Measurements from ENCODE around the gene CCL1. TPM values are rescaled to one million over a fixed set of nuclear protein-coding genes. Genes with fewer than 3 reads are reported as not detected.

The CCL1 gene
- total and polyA plus RNA-seq, 2 of the 4 experiments (the other 2 are of a cell fraction) = not detected

- ATAC-seq (ENCODE audit: low read depth) = no peak
- CTCF ChIA-PET = no interaction called here
These were observed 2.3 kb upstream of the CCL1 start for GRCh38 chr17:34365340-34365739.

More at GRCh38 chr17:34365340-34365739, 2.3 kb upstream of the CCL1 start:
- Histone ChIP-seq H3K23ac (ENCODE audit: low read depth, low read length) (no peak overlapping the region), H2BK120ac (ENCODE audit: low read depth, low read length) (no peak overlapping the region), H3K4me2 (ENCODE audit: low read depth, low read length) (no peak overlapping the region), H3K56ac (ENCODE audit: extremely low read depth, insufficient read depth, low read length) (no peak overlapping the region), H2AK5ac (ENCODE audit: low read depth, low read length) (no peak overlapping the region), H4K8ac (ENCODE audit: low read depth in 2 of 2, low read length in 2 of 2) (no peak overlapping the region), H4K91ac (ENCODE audit: insufficient read depth, low read depth, low read length) (no peak overlapping the region), H3K79me1 (ENCODE audit: low read depth in 1 of 2, low read length in 2 of 2) (no peaks in the 10 kb centered on the region), H3K9me1 (ENCODE audit: insufficient read depth, low read length) (no peaks in the 10 kb centered on the region), H3K27me3 (ENCODE audit: control insufficient read depth, insufficient read depth, low read length) (peaks cover 21% of the 10 kb centered on the region), H3K27ac (ENCODE audit: insufficient read depth, low read length) (no peak overlapping the region), H3K4me1 (ENCODE audit: control insufficient read depth, insufficient read depth, low read length) (no peaks in the 10 kb centered on the region), H2BK20ac (ENCODE audit: low read depth, low read length) (no peak overlapping the region), H4K5ac (ENCODE audit: low read depth, low read length) (no peak overlapping the region), H3K9me3 (ENCODE audit: control insufficient read depth, insufficient read depth, low read length) (no peaks in the 10 kb centered on the region), H3K36me3 (ENCODE audit: control insufficient read depth, insufficient read depth, low read length) (no peaks in the 10 kb centered on the region), H3K9ac (ENCODE audit: low read depth, low read length) (no peak overlapping the region), H2AFZ (replicated peaks; ENCODE audit: low read length, poor library complexity) (no peak overlapping the region), H3K18ac (ENCODE audit: low read depth, low read length) (no peak overlapping the region), H2BK5ac (ENCODE audit: low read depth, low read length, poor library complexity, severe bottlenecking) (no peak overlapping the region), H4K20me1 (ENCODE audit: insufficient read depth, low read length) (no peaks in the 10 kb centered on the region), H2BK15ac (ENCODE audit: low read depth, low read length) (no peak overlapping the region), H2AK9ac (replicated peaks; ENCODE audit: low read depth, low read length, poor library complexity) (no peak overlapping the region), H3K4ac (ENCODE audit: low read depth, low read length) (no peak overlapping the region), H3K14ac (replicated peaks; ENCODE audit: low read depth, low read length) (no peak overlapping the region), H3K4me3 (ENCODE audit: insufficient read depth, low read depth, low read length) (no peak overlapping the region)
- intact Hi-C loops (cut with micrococcal nuclease) = no loop called here
- POLR2A ChIA-PET (ENCODE audit: unreplicated experiment) = no interaction called here
- no CpG with 5 or more reads among the region's 2 CpGs for WGBS, 2 experiments (ENCODE audit: extremely low coverage in 2 of 2, insufficient read length in 1 of 2)
- no peak for DNase-seq
- no TSS peak for BruUV-seq (replicated peaks)
- in situ Hi-C loops (cut with MboI; ENCODE audit: low sequenced_read_pairs) = loop anchor here (10.0 kb wide), 1 partner anchor 591 kb away; no protein-coding TSS in a partner anchor
- dilution Hi-C loops (cut with HindIII; ENCODE audit: low sequenced_read_pairs, unreplicated experiment) = no loop called here
- TF ChIP-seq, protein P1, sequence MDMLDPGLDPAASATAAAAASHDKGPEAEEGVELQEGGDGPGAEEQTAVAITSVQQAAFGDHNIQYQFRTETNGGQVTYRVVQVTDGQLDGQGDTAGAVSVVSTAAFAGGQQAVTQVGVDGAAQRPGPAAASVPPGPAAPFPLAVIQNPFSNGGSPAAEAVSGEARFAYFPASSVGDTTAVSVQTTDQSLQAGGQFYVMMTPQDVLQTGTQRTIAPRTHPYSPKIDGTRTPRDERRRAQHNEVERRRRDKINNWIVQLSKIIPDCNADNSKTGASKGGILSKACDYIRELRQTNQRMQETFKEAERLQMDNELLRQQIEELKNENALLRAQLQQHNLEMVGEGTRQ (IDR thresholded peaks at IDR 0.05; ENCODE audit: low read depth, low read length) = no peak
- no peak for TF ChIP-seq NFE2L2 (IDR thresholded peaks at IDR 0.05; ENCODE audit: low read depth, low read length)
- TF ChIP-seq MAZ (IDR thresholded peaks at IDR 0.05; ENCODE audit: borderline replicate concordance, low read depth, low read length) = no peak
- no peak for TF ChIP-seq POLR2A (IDR thresholded peaks at IDR 0.05; ENCODE audit: low read depth, low read length)
- TF ChIP-seq BHLHE40 (IDR thresholded peaks at IDR 0.05; ENCODE audit: low read depth, low read length) = no peak
- no peak for TF ChIP-seq ELK1 (IDR thresholded peaks at IDR 0.05; ENCODE audit: borderline replicate concordance, low read depth, low read length)
- TF ChIP-seq RFX5 (IDR thresholded peaks at IDR 0.05; ENCODE audit: low read depth, low read length) = no peak
- no peak for TF ChIP-seq MXI1 (IDR thresholded peaks at IDR 0.05; ENCODE audit: borderline replicate concordance, low read depth, low read length)
- TF ChIP-seq CHD1 (IDR thresholded peaks at IDR 0.05; ENCODE audit: low read depth, low read length) = no peak
- no peak for TF ChIP-seq RAD21 (IDR thresholded peaks at IDR 0.05; ENCODE audit: low read length)
- TF ChIP-seq FOS (IDR thresholded peaks at IDR 0.05; ENCODE audit: low read depth, low read length) = no peak
- TF ChIP-seq SMC3 (IDR thresholded peaks at IDR 0.05; ENCODE audit: low read depth, low read length) = no peak
- no peak for TF ChIP-seq MAFK (IDR thresholded peaks at IDR 0.05; ENCODE audit: low read depth, low read length)
- TF ChIP-seq CTCF (conservative IDR thresholded peaks at IDR 0.05; ENCODE audit: low read depth, low read length) = no peak
- no peak for TF ChIP-seq RCOR1 (IDR thresholded peaks at IDR 0.05; ENCODE audit: insufficient replicate concordance, low read length)
- TF ChIP-seq CEBPB (IDR thresholded peaks at IDR 0.05; ENCODE audit: low read depth, low read length) = no peak

All from IMR-90 (cell line).